ENCODE data around the gene BEST3. TPM values are rescaled to one million over a fixed set of nuclear protein-coding genes. Genes with fewer than 3 reads are reported as not detected.

The BEST3 gene
- total RNA-seq, 120 experiments from 2014 or later: 0.50 to 21.7 (median 3.0) TPM

Other genes starting within 250 kb of the BEST3 start
- gene FRS2, start 228.9 kb downstream of the BEST3 start, total RNA-seq: 10 to 100 TPM; 41.5 to 87.4 (median 58.7) TPM
- 100 to 1,000 TPM in 70 of 120 experiments, 10 to 100 TPM in 50; 66.9 to 156 (median 104) TPM for gene CCT2, start 113.8 kb downstream of the BEST3 start, total RNA-seq
- gene LRRC10, start 88.4 kb downstream of the BEST3 start, total RNA-seq: not detected
- 10 to 100 TPM; 28.6 to 77.4 (median 47.8) TPM for gene RAB3IP, start 39.6 kb upstream of the BEST3 start, total RNA-seq
- 1 to 10 TPM in 21 of 120 experiments, under 1 TPM in 77, not detected in 22; 0.13 to 3.4 (median 0.48) TPM for gene MYRFL, start 125.9 kb upstream of the BEST3 start, total RNA-seq